ENCODE data around the gene NTRK1.
A peak's percentile ranks its signal among the peaks of the same experiment; 100 is the strongest.

The NTRK1 gene

GRCh38 chr1:156899956-156900718 is 39.5 kb downstream of the NTRK1 start:
- DNase-seq, result no peak

GRCh38 chr1:156900896-156901589 is 40.4 kb downstream of the NTRK1 start:
- DNase-seq, result no peak

- no peak for DNase-seq
Measured at GRCh38 chr1:156901590-156901900, 40.9 kb downstream of the NTRK1 start.

- no peak for DNase-seq
Measured at GRCh38 chr1:156901966-156902915, 41.6 kb downstream of the NTRK1 start.

GRCh38 chr1:156903328-156904091 is 42.8 kb downstream of the NTRK1 start:
- no peak for DNase-seq

GRCh38 chr1:156904187-156904959 is 43.7 kb downstream of the NTRK1 start:
- DNase-seq, result peak; percentile 23

- DNase-seq, result peak; percentile 16
Measured at GRCh38 chr1:156905176-156905575, 44.5 kb downstream of the NTRK1 start.

GRCh38 chr1:156905651-156906050 is 45.0 kb downstream of the NTRK1 start:
- no peak for DNase-seq

- DNase-seq, result peak; percentile 18
Measured at GRCh38 chr1:156906206-156906906, 45.7 kb downstream of the NTRK1 start.

- DNase-seq, result peak; percentile 22
Measured at GRCh38 chr1:156908541-156908940, 47.9 kb downstream of the NTRK1 start.

- DNase-seq, result peak; percentile 11
Measured at GRCh38 chr1:156908955-156909354, 48.3 kb downstream of the NTRK1 start.

GRCh38 chr1:156909671-156910070 is 49.0 kb downstream of the NTRK1 start:
- peak; percentile 30 for DNase-seq

- DNase-seq, result peak; percentile 33
Measured at GRCh38 chr1:156910309-156910782, 49.7 kb downstream of the NTRK1 start.

GRCh38 chr1:156911577-156912298 is 51.1 kb downstream of the NTRK1 start:
- peak; percentile 26 for DNase-seq

GRCh38 chr1:156912310-156912709 is 51.6 kb downstream of the NTRK1 start:
- no peak for DNase-seq

GRCh38 chr1:156912861-156913808 is 52.5 kb downstream of the NTRK1 start:
- DNase-seq, result peak; percentile 61

- peak; percentile 16 for DNase-seq
Measured at GRCh38 chr1:156913809-156914387, 53.2 kb downstream of the NTRK1 start.

- DNase-seq, result peak; percentile 8
Measured at GRCh38 chr1:156914440-156914856, 53.8 kb downstream of the NTRK1 start.
